Pancreas (tissue), 10 donors: ENCODE data around the gene ENHO. TPM values are rescaled to one million over a fixed set of nuclear protein-coding genes. Genes with fewer than 3 reads are reported as not detected.

Experiments
- ATAC-seq, 4 donors: fragments of 200-7000 bp; cut with Tn5 transposase; one replicate each; pipeline versions ENCODE4 v1.8.0 to v1.9.1; 2020; ENCODE audit warnings: mild to moderate bottlenecking in 4 of 4, moderate library complexity in 4 of 4
- DNase-seq, 6 donors: peaks; one replicate each; pipeline ENCODE4 v3.0.0-alpha.2; 2020
- FAIRE-seq: peaks from 2 replicates; lab custom pipeline; 2012; peaks lifted over from hg19 to GRCh38; lab: Jason Lieb, UNC
- H3K27ac ChIP-seq, 4 donors: fragments of 200-600 bp; sonication (generic); 1 replicate in 3 of 4; 2 replicates in 1 of 4; pipeline versions ENCODE4 v1.5.0 to v1.8.0; 2020
- H3K27me3 ChIP-seq, 4 donors: fragments of 200-600 bp; one replicate each; pipeline ENCODE4 v1.8.0; 2021
- H3K36me3 ChIP-seq, 3 donors: fragments of 200-600 bp; sonication (generic) in 1 of 3; one replicate each; pipeline versions ENCODE4 v1.5.0 to v1.8.0; 2020 to 2021
- H3K4me1 ChIP-seq, 3 donors: fragments of 200-600 bp; one replicate each; pipeline ENCODE4 v1.8.0; 2021
- H3K4me3 ChIP-seq, 4 donors: fragments of 200-600 bp; sonication (generic) in 2 of 4; one replicate each; pipeline versions ENCODE4 v1.5.0 to v1.8.0; 2020 to 2021
- H3K9me3 ChIP-seq, 4 donors: fragments of 200-600 bp; one replicate each; pipeline ENCODE4 v1.8.0; 2021
- WGBS, 2 donors: extraction: QIAGEN DNeasy Blood & Tissue Kit; methylation state at CpG; one replicate each; pipeline ENCODE4 v1.1.7; 2013; 5-methylcytosine and 5-hydroxymethylcytosine counted together
- intact Hi-C, 3 donors: fragments of 100-400 bp; cut with DNase I; formaldehyde crosslinking; loops; one replicate each; pipeline versions ENCODE4 v1.11.1 to v1.14.2; 2022
- polyA plus RNA-seq, 2 donors: library from polyadenylated mRNA; stranded (reverse); fragments of 200-250 nt; gene quantifications; one replicate each; pipeline ENCODE4 v1.2.3, GENCODE V29; 2013
- total RNA-seq, 6 donors: library from RNA; stranded (reverse); fragmentation: NEBNext Ultra II Directional in 4 of 6; extraction: Animal tissue kit (Norgen Biotek cat#: 25700) in 4 of 6; gene quantifications; one replicate each; pipeline versions ENCODE4 v1.2.1 to v1.2.4, GENCODE V29; 2021 to 2023
- TF ChIP-seq, protein P1 (sequence below), 4 donors: fragments of 200-600 bp; sonication (generic) in 3 of 4; IDR thresholded peaks; one replicate each; pipeline versions ENCODE4 v1.5.0 to v1.8.0; 2021; ENCODE audit warnings: antibody characterized with exemption in 4 of 4
- donor health status: healthy with polysubstance abuse.
- donor health status: DM: no; HTN: no; CAD: no; lungs with moderate emphysema.
- donor health status: DM: no; HTN: no; CAD: no.
- donor health status: control.
- donor health status: control.
- donor health status: Bipolar disorder and iron deficiency.
- donor health status: DM: yes; HTN: yes; CAD: no.
- donor health status: DM: no; HTN: no; CAD: no.
- donor health status: DM: no; HTN: no; CAD: no.
- donor health status: DM: yes; HTN: yes; CAD: no.

The ENHO gene
- total and polyA plus RNA-seq, 8 donors: 0.24 to 4.3 (median 0.67) TPM

GRCh38 chr9:34546834-34547827 is 24.3 kb upstream of the ENHO start:
- no peaks in the 10 kb centered on the region for H3K27me3 ChIP-seq
- intact Hi-C loops: loop anchor here in 2 of 3 donors (10.0 kb wide), 2 partner anchors 48 to 102 kb away; no protein-coding TSS in a partner anchor
- no peaks in the 10 kb centered on the region for H3K9me3 ChIP-seq
- H3K36me3 ChIP-seq: no peaks in the 10 kb centered on the region
- no peak overlapping the region for H3K4me3 ChIP-seq
- ATAC-seq: peak; percentile 41 to 71 (median 64)
- 66 to 69% methylated on average over 16 of the region's 16 CpGs for WGBS, 2 donors
- TF ChIP-seq, protein P1, sequence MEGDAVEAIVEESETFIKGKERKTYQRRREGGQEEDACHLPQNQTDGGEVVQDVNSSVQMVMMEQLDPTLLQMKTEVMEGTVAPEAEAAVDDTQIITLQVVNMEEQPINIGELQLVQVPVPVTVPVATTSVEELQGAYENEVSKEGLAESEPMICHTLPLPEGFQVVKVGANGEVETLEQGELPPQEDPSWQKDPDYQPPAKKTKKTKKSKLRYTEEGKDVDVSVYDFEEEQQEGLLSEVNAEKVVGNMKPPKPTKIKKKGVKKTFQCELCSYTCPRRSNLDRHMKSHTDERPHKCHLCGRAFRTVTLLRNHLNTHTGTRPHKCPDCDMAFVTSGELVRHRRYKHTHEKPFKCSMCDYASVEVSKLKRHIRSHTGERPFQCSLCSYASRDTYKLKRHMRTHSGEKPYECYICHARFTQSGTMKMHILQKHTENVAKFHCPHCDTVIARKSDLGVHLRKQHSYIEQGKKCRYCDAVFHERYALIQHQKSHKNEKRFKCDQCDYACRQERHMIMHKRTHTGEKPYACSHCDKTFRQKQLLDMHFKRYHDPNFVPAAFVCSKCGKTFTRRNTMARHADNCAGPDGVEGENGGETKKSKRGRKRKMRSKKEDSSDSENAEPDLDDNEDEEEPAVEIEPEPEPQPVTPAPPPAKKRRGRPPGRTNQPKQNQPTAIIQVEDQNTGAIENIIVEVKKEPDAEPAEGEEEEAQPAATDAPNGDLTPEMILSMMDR (IDR thresholded peaks at IDR 0.05): peak in 3 of 4 donors; percentile 32 to 47 (median 46)
- no peak overlapping the region for H3K27ac ChIP-seq
- peak in 4 of 6 donors; percentile 30 to 74 (median 37) for DNase-seq
- FAIRE-seq: no peak
- H3K4me1 ChIP-seq: no peaks in the 10 kb centered on the region

DNA sequence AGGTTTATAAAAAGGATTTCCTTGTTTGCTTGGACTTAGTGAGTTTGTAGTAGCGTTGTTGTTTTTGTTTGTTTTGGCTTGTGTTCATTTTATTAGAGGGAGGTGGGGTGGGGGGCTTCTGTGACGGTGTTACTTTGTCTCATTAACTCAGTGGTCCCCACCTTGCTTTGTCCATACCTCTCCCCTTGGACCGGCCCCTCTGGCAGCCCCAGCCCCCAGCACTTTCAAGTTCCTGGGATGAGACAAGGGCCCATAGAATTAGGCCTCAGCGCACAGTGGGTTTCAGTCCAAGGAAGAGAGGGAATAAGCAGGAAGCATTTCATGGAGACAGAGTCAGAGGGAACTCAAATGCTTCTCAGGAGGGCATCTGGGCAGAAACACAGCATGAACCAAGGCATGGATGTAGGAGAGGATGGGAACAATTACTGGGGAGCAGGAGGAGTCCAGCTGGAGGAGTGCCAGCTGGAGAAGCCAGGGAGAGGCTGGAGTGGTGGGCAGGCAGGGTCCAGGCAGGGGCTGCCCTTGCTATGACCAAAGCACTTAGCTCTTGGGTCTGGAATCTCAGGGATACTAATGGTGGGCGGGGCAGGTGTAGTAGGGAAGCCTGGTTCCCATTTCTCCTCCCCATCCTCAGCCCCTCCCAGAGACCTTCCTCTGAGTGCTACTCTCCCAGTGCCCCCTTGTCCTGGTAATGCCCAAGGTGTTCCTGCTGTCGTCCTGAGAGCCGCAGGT is 23.5 kb upstream of the ENHO start:
- FAIRE-seq (no peak), ATAC-seq (no peak), DNase-seq (peak in 1 of 6 donors; percentile 38)
- intact Hi-C loops: loop anchor here in 2 of 3 donors (10.0 kb wide), 2 partner anchors 49 to 101 kb away; no protein-coding TSS in a partner anchor
- TF ChIP-seq, protein P1 (IDR thresholded peaks at IDR 0.05): no peak
- no peak overlapping the region for H3K27ac ChIP-seq
- no peaks in the 10 kb centered on the region for H3K9me3 ChIP-seq
- H3K27me3 ChIP-seq: no peaks in the 10 kb centered on the region
- no peak overlapping the region for H3K4me3 ChIP-seq
- no peaks in the 10 kb centered on the region for H3K36me3 ChIP-seq
- 83% methylated on average over 7 of the region's 7 CpGs for WGBS, 2 donors
- no peaks in the 10 kb centered on the region for H3K4me1 ChIP-seq

- intact Hi-C loops: loop anchor here in 2 of 3 donors (10.0 kb wide), 2 partner anchors 49 to 101 kb away; no protein-coding TSS in a partner anchor
- Histone ChIP-seq H3K9me3 (no peaks in the 10 kb centered on the region), H3K4me1 (no peaks in the 10 kb centered on the region), H3K4me3 (no peak overlapping the region), H3K27me3 (no peaks in the 10 kb centered on the region), H3K27ac (no peak overlapping the region), H3K36me3 (no peaks in the 10 kb centered on the region)
- TF ChIP-seq, protein P1 (IDR thresholded peaks at IDR 0.05): no peak
- ATAC-seq (no peak), DNase-seq (peak in 1 of 6 donors; percentile 30), FAIRE-seq (no peak)
- WGBS, 2 donors: 90 to 93% methylated on average over 6 of the region's 6 CpGs
Measured at GRCh38 chr9:34545497-34545896, 22.7 kb upstream of the ENHO start.

- intact Hi-C loops: loop anchor here in 2 of 3 donors (10.0 kb wide), 2 partner anchors 51 to 99 kb away; no protein-coding TSS in a partner anchor
- no peak for FAIRE-seq
- ATAC-seq: no peak
- Histone ChIP-seq H3K36me3 (no peaks in the 10 kb centered on the region), H3K9me3 (no peaks in the 10 kb centered on the region), H3K27ac (no peak overlapping the region), H3K4me3 (no peak overlapping the region), H3K4me1 (no peaks in the 10 kb centered on the region), H3K27me3 (no peaks in the 10 kb centered on the region)
- DNase-seq: no peak
- TF ChIP-seq, protein P1 (IDR thresholded peaks at IDR 0.05): no peak
- 14% methylated on average over 5 of the region's 5 CpGs for WGBS, 2 donors
Measured at GRCh38 chr9:34544035-34544434, 21.2 kb upstream of the ENHO start.
